Measurements from ENCODE around the gene PRSS12.

- TF ChIP-seq POLR2AphosphoS5 (IDR thresholded peaks at IDR 0.05; ENCODE audit: low read depth) (no peak), CTCF (IDR thresholded peaks at IDR 0.05; ENCODE audit: insufficient read depth, low read length) (no peak), REST (IDR thresholded peaks at IDR 0.05; ENCODE audit: insufficient replicate concordance, low read depth) (no peak), SPI1 (IDR thresholded peaks at IDR 0.05; ENCODE audit: borderline replicate concordance, low read depth) (no peak), GABPA (IDR thresholded peaks at IDR 0.05; ENCODE audit: low read depth) (no peak)
Measured at GRCh38 chr4:118369231-118369630, 16.4 kb upstream of the PRSS12 start.
